Mammary microvascular endothelial cell (primary cell): ENCODE measurements around the gene COX8C. TPM values are rescaled to one million over a fixed set of nuclear protein-coding genes. Genes with fewer than 3 reads are reported as not detected.

Experiments used
- total RNA-seq: library from RNA; depleted of rRNA; stranded (reverse); fragments of >200 nt; gene quantifications from 2 replicates; pipeline ENCODE4 v1.2.3, GENCODE V29; 2015

The COX8C gene, protein sequence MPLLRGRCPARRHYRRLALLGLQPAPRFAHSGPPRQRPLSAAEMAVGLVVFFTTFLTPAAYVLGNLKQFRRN
- not detected in 2 replicates for total RNA-seq

GRCh38 chr14:93346926-93347721, at the start of gene COX8C:
COX8C (plus strand) TSS chr14:93347182; CDS start chr14:93347269, 87 bp downstream.

DNA sequence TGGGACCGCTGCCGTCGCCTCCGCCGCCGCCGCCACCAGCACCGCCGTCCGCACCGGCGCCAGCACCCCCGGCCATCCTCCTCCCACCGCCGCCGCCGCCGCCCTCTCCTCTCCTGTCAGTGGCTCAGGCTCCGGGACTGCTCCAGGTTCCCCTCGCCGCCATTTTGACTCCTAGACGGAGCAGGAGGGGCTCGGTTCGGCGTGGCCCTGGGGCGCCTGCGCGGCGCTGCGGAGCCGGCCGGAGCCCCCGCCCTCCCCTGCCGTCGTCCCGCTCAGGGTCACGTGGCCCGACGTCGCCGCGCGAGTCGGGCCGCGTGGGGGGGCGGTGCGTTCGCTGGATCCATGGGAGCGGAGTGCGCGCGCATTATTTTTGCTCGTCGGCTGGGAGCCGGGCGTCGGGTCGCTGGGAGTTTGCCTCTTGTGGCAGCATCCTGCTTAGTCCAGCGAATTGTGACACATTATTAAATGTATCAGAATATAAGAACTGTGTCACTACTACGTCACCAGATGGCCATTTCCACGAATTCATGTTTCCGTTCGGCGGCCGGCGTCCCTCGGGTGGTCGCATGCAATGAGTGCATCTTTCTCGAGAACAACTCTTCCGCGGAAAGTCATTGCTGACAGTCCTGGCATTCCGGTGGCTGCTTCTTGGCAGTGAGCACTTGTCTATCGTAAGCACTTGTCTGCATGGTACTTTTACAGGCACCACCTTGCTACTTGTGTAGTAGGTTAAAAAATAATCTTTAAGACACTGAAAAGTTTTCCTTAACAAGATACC, 13.9 kb upstream of the COX8C start, which contains the start of gene BTBD7:
TSS of gene BTBD7 (minus strand) at position 184 of the 778 bp plus-strand sequence. CDS start 36,985 bp downstream, outside the sequence.

Other genes starting within 250 kb of the COX8C start
- 29.9 and 37.3 TPM in 2 replicates for gene ITPK1, start 231.3 kb upstream of the COX8C start, total RNA-seq
- 11.3 and 13.1 TPM in 2 replicates for gene MOAP1, start 162.3 kb upstream of the COX8C start, total RNA-seq
- 12.9 and 17.7 TPM in 2 replicates for gene LYSET, start 161.9 kb upstream of the COX8C start, total RNA-seq
- gene GON7, start 140.1 kb upstream of the COX8C start, total RNA-seq, result 16.9 and 21.9 TPM in 2 replicates
- gene UBR7, start 139.9 kb upstream of the COX8C start, total RNA-seq, result 33.8 and 42.8 TPM in 2 replicates
- 10.5 and 11.2 TPM in 2 replicates for gene BTBD7, start 14.1 kb upstream of the COX8C start, total RNA-seq
- gene UNC79, start 83.8 kb downstream of the COX8C start, total RNA-seq, result not detected in 2 replicates